ENCODE data around the gene CAPZB. TPM values are rescaled to one million over a fixed set of nuclear protein-coding genes. Genes with fewer than 3 reads are reported as not detected.

CAPZB gene
- total and polyA plus RNA-seq, 2 donors = 136 to 255 TPM

DNA sequence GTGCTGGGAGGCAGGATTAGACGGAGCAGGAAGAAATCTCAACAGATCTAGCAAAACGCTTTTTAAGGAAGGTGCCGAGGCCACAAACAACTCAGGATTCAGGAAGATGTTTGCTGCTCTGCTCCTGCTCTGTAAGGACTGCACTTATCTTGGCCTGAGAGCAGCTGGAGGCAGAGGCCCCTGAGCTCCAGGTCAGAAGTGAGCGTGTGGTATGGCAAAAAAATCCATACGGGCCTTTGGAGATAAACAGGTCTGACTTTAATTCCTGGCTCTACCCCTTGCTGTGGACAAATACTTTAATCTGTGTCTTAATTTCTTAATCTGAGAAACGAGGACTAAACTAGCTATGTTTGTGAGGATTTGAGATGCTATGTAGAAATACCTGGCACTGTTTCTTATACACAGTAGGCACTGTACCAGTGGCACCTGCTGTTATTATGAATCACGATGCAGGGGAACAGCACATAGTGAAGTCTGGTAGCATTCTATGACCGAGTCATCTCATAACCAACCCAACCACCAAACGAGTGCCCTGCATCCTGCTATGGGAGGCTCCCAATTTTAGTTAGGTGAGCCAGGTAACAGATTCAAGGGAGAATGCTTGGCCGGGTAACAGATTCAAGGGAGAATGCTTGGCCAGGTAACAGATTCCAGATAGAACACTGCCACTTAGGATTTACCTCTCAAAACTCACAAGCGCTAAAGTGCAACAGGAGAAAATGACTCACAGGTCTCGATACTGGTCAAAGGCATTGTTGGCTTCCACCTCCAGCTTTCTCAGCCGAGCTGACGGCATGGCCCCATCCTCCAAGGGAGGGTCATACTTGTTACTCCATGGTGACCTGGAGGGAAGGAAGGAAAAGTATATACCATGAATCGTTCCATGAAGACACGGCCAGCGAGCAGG is 107.3 kb downstream of the CAPZB start:
- 97% methylated on average over 17 of the region's 17 CpGs for WGBS
- no peak overlapping the region for H3K4me3 ChIP-seq (ENCODE audit: low read length in 2 of 2)
- H3K4me1 ChIP-seq (ENCODE audit: control insufficient read depth in 2 of 2, insufficient read depth in 2 of 2, low read length in 2 of 2) = peaks cover 0 to 8% of the 10 kb centered on the region in 2 donors
- H3K27ac ChIP-seq (ENCODE audit: low read depth in 1 of 2, low read length in 1 of 2) = no peak overlapping the region
- no peak for DNase-seq (ENCODE audit: low read depth in 6 of 9, low spot score in 9 of 9)
- H3K9me3 ChIP-seq (ENCODE audit: control insufficient read depth in 2 of 2, insufficient read depth in 1 of 2, low read length in 1 of 2) = no peaks in the 10 kb centered on the region
- peaks cover 70 to 84% of the 10 kb centered on the region in 2 donors for H3K36me3 ChIP-seq (ENCODE audit: control insufficient read depth in 2 of 2, insufficient read depth in 2 of 2, low read length in 1 of 2)
- H3K27me3 ChIP-seq (ENCODE audit: control insufficient read depth in 2 of 2, insufficient read depth in 1 of 2, low read length in 1 of 2) = no peaks in the 10 kb centered on the region

DNA sequence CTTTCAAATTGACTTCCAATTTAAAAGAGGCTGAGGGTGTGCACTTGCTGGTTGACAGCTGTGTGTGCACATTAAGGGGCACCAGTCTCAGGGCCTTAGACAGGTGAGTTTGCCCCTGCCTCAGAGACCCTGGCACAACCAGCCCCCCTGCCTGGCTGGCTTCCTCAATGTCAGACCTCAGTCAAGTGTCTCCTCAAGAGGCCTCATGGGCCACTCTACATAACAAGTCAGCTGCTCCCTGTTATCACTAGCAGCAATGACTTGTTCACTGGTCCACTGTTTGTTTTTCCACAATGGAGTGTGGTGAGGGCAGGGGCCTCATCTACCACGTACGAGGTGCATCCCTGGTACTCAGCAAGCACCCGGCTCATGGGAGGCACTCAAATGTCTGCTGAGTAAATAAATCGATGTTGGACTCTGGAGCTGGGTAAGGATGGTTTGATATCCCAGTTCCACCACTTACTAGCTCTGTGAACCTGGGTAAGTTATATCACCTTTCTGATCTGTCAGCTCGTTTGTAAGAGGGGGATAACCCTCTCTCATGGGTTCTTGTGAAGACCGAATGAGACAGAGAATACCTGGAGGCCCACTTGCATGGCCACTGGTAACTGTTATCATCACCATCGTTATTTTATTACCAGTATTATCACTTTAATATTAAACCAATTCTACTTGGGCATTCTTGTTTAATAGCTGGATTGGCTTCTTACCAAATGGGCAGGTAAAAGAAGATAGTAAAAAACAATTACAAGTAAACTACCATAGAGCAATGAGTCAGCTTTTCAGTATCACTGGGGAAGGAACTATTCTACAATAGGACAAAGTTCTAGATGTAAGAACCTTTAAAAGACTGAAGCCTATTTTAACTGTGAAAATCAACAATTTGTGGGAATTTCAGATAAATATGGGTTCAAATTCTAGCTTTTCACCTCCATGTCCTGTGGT is 108.6 kb downstream of the CAPZB start:
- no peak overlapping the region for H3K4me3 ChIP-seq (ENCODE audit: low read length in 2 of 2)
- 97% methylated on average over 7 of the region's 7 CpGs for WGBS
- H3K9me3 ChIP-seq (ENCODE audit: control insufficient read depth in 2 of 2, insufficient read depth in 1 of 2, low read length in 1 of 2) = no peaks in the 10 kb centered on the region
- no peak overlapping the region for H3K27ac ChIP-seq (ENCODE audit: low read depth in 1 of 2, low read length in 1 of 2)
- peaks cover 3 to 6% of the 10 kb centered on the region in 2 donors for H3K4me1 ChIP-seq (ENCODE audit: control insufficient read depth in 2 of 2, insufficient read depth in 2 of 2, low read length in 2 of 2)
- no peaks in the 10 kb centered on the region for H3K27me3 ChIP-seq (ENCODE audit: control insufficient read depth in 2 of 2, insufficient read depth in 1 of 2, low read length in 1 of 2)
- DNase-seq (ENCODE audit: low read depth in 6 of 9, low spot score in 9 of 9) = no peak
- peaks cover 72 to 78% of the 10 kb centered on the region in 2 donors for H3K36me3 ChIP-seq (ENCODE audit: control insufficient read depth in 2 of 2, insufficient read depth in 2 of 2, low read length in 1 of 2)

DNA sequence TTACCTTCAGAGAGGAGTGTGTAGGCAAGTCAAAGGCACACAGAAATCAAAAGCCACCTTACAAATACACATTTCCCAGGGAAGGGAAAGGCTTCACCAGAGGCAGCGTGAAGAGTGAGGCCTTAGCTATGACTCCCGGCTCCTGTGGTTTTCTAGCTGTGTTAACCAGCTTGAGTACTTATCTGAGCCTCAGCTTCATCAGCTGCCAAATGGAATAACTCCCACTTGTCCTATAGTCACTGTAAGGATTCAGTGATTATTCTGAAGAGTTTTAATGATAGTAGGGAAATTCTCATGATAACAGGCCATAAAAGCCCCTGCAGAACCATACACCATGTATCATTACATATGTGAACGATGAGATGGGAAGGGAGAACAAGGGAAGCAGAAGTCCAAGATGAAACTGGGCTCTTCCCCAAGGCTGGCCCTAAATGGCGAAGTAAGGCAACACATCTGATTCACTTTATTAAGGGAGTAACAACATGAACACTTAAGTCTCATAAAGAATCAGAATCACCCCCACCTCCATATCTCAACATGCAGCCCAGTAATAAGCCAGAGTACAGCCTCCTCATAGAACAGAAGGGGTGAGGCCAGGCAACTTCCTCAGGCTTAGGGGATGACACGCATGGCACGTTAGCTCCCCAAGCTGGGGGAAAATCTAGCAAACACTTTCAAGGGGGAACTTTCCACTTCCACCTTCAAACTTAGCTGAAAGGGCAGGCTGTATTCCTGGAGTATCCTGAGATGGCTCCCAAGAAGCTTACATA is 109.5 kb downstream of the CAPZB start:
- no peak for DNase-seq (ENCODE audit: low read depth in 6 of 9, low spot score in 9 of 9)
- Histone ChIP-seq H3K27me3 (ENCODE audit: control insufficient read depth in 2 of 2, insufficient read depth in 1 of 2, low read length in 1 of 2) (no peaks in the 10 kb centered on the region), H3K4me3 (ENCODE audit: low read length in 2 of 2) (no peak overlapping the region), H3K36me3 (ENCODE audit: control insufficient read depth in 2 of 2, insufficient read depth in 2 of 2, low read length in 1 of 2) (peaks cover 74 to 87% of the 10 kb centered on the region in 2 donors), H3K9me3 (ENCODE audit: control insufficient read depth in 2 of 2, insufficient read depth in 1 of 2, low read length in 1 of 2) (no peaks in the 10 kb centered on the region), H3K4me1 (ENCODE audit: control insufficient read depth in 2 of 2, insufficient read depth in 2 of 2, low read length in 2 of 2) (peaks cover 3 to 6% of the 10 kb centered on the region in 2 donors), H3K27ac (ENCODE audit: low read depth in 1 of 2, low read length in 1 of 2) (no peak overlapping the region)
- WGBS = 97% methylated on average over 6 of the region's 6 CpGs

DNA sequence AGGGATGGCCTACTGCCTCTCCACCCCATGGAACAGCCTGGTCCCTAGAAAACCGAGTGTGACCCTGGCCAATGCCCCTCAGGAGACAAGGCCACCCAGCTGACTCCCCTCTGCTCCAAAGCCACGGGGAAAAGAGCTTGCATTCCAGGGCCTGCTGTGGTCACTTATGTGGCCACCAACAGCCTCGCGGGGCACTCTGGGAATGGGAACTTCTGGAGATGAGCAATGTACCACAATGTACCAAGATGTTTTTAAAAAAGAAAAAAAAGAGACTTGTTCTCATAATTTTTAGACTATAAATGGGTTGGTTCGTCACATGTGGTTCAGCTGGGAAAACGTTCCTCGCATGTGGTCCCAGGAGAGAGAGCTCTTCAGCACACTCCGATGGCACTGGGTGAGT is 110.4 kb downstream of the CAPZB start:
- WGBS = 96% methylated on average over 8 of the region's 8 CpGs
- Histone ChIP-seq H3K4me3 (ENCODE audit: low read length in 2 of 2) (no peak overlapping the region), H3K4me1 (ENCODE audit: control insufficient read depth in 2 of 2, insufficient read depth in 2 of 2, low read length in 2 of 2) (peaks cover 3 to 14% of the 10 kb centered on the region in 2 donors), H3K36me3 (ENCODE audit: control insufficient read depth in 2 of 2, insufficient read depth in 2 of 2, low read length in 1 of 2) (peaks cover 67 to 80% of the 10 kb centered on the region in 2 donors), H3K27ac (ENCODE audit: low read depth in 1 of 2, low read length in 1 of 2) (no peak overlapping the region), H3K9me3 (ENCODE audit: control insufficient read depth in 2 of 2, insufficient read depth in 1 of 2, low read length in 1 of 2) (no peaks in the 10 kb centered on the region), H3K27me3 (ENCODE audit: control insufficient read depth in 2 of 2, insufficient read depth in 1 of 2, low read length in 1 of 2) (no peaks in the 10 kb centered on the region)
- no peak for DNase-seq (ENCODE audit: low read depth in 6 of 9, low spot score in 9 of 9)

DNA sequence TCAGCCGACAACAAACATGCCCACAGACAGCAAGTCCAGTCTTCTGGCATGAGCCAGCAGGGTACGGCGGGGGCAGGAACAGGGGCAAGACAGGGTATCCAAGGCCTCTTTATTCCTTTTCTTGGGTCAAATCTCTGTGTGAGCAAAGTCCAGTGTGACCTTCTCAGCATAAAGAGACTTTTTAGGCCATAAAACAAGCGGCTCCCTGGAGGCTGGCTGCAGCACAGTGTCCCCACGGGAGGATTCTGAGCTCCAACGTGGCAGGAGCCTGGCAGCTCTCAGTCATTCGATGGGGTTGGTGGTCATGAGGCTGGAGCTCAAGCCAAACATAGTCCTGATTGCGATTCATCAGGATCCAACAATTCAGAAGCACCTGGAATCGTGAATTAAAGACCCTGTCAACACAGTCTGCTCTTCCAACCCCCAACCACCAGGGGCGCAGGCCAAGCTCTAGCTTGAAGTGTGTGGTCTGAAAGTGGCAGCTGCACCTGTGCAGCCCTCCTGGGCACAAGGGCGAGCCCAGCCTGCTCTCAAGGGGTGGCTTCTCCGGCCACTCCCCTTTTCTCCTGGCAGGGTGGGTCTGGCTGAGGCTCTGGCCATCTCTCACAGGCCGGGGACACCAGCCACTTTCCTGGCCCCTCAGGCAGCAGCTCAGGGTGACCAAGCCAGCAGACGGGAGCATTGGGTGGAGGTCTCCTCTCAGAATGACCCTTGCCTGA is 111.1 kb downstream of the CAPZB start:
- Histone ChIP-seq H3K9me3 (ENCODE audit: control insufficient read depth in 2 of 2, insufficient read depth in 1 of 2, low read length in 1 of 2) (no peaks in the 10 kb centered on the region), H3K36me3 (ENCODE audit: control insufficient read depth in 2 of 2, insufficient read depth in 2 of 2, low read length in 1 of 2) (peaks cover 65 to 73% of the 10 kb centered on the region in 2 donors), H3K27me3 (ENCODE audit: control insufficient read depth in 2 of 2, insufficient read depth in 1 of 2, low read length in 1 of 2) (no peaks in the 10 kb centered on the region), H3K4me3 (ENCODE audit: low read length in 2 of 2) (no peak overlapping the region), H3K27ac (ENCODE audit: low read depth in 1 of 2, low read length in 1 of 2) (no peak overlapping the region), H3K4me1 (ENCODE audit: control insufficient read depth in 2 of 2, insufficient read depth in 2 of 2, low read length in 2 of 2) (peaks cover 10 to 21% of the 10 kb centered on the region in 2 donors)
- peak in 1 of 9 donors; percentile 47 for DNase-seq (ENCODE audit: low read depth in 6 of 9, low spot score in 9 of 9)
- 87% methylated on average over 14 of the region's 14 CpGs for WGBS

DNA sequence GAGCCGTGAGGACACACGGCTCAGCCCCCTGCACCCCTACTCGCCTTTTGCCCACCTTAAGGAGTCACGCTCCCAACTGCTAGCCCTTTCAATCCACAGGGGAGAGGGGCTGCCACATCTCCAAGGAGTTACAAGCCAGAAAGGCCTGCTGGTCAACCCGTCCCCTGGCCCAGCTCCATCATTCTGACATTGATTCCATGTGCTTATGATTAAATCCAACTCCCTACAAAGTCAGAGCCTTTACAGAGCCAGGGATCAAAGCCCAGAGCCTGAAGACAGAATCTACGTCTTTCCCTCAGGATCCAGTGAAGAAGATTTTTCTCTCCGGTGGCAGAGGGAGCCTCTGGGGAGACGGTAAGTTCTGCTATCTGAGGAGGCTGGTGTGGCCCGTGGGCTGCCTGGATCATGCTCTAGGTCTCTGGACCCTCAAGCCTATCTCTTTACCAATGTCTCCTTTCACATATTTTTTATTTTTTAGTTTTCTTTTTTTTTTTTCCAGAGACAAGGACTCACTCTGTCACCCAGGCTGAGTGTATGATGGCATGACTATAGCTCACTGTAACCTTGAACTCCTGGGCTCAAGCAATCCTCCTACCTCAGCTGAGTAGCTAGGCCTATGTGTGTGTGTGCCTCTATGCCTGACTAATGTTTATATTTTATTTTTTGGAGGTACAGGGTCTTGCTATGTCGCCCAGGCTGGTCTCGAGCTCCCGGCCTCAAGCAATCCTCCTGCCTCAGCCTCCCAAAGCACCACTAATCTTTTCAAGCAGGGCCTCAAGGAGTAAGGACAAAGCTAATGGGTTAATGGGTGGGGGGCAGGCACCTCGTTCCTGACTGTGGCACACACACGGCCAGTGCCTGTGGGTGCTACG is 111.9 kb downstream of the CAPZB start:
- Histone ChIP-seq H3K4me3 (ENCODE audit: low read length in 2 of 2) (no peak overlapping the region), H3K27ac (ENCODE audit: low read depth in 1 of 2, low read length in 1 of 2) (no peak overlapping the region), H3K4me1 (ENCODE audit: control insufficient read depth in 2 of 2, insufficient read depth in 2 of 2, low read length in 2 of 2) (peaks cover 18 to 29% of the 10 kb centered on the region in 2 donors), H3K27me3 (ENCODE audit: control insufficient read depth in 2 of 2, insufficient read depth in 1 of 2, low read length in 1 of 2) (no peaks in the 10 kb centered on the region), H3K9me3 (ENCODE audit: control insufficient read depth in 2 of 2, insufficient read depth in 1 of 2, low read length in 1 of 2) (no peaks in the 10 kb centered on the region), H3K36me3 (ENCODE audit: control insufficient read depth in 2 of 2, insufficient read depth in 2 of 2, low read length in 1 of 2) (peaks cover 61 to 67% of the 10 kb centered on the region in 2 donors)
- 97% methylated on average over 15 of the region's 15 CpGs for WGBS
- DNase-seq (ENCODE audit: low read depth in 6 of 9, low spot score in 9 of 9) = no peak

DNA sequence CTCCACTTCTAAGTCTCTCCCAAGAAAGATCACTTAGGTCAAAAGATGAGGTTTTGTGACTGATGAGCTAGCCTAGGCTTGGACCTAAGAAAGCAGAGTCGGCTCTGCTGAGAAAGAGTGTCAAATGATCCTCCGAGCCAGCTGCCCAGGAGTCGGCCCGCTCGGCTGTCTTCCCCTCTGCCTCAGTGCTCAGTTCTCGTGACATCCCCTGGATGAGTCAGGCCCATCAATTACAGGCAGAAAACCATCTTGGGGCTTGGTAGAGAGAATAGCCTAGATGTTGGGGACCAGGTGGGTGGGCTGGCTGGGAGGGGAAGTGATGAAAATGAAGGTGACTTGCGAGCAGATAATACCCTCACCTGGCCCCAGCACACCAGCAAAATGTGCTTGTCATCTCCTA is 112.7 kb downstream of the CAPZB start:
- Histone ChIP-seq H3K4me3 (ENCODE audit: low read length in 2 of 2) (no peak overlapping the region), H3K27ac (ENCODE audit: low read depth in 1 of 2, low read length in 1 of 2) (no peak overlapping the region), H3K9me3 (ENCODE audit: control insufficient read depth in 2 of 2, insufficient read depth in 1 of 2, low read length in 1 of 2) (no peaks in the 10 kb centered on the region), H3K27me3 (ENCODE audit: control insufficient read depth in 2 of 2, insufficient read depth in 1 of 2, low read length in 1 of 2) (no peaks in the 10 kb centered on the region), H3K4me1 (ENCODE audit: control insufficient read depth in 2 of 2, insufficient read depth in 2 of 2, low read length in 2 of 2) (peaks cover 26 to 37% of the 10 kb centered on the region in 2 donors), H3K36me3 (ENCODE audit: control insufficient read depth in 2 of 2, insufficient read depth in 2 of 2, low read length in 1 of 2) (peaks cover 53 to 59% of the 10 kb centered on the region in 2 donors)
- no peak for DNase-seq (ENCODE audit: low read depth in 6 of 9, low spot score in 9 of 9)
- 94% methylated on average over 7 of the region's 7 CpGs for WGBS
